Upper lobe of left lung (tissue), 4 donors: Measurements from ENCODE around the gene GAPDH.

ENCODE experiments used
- CTCF ChIP-seq, 6 experiments: fragments of 450-650 bp in 4 of 6; fragments of 200-600 bp in 2 of 6; sonication (generic) in 2 of 6; IDR thresholded peaks; one replicate each; pipeline ENCODE4 v1.5.1; 2016 to 2019; ENCODE audit warnings: antibody characterized with exemption in 6 of 6
- EP300 ChIP-seq, 4 donors: sonication (generic); formaldehyde crosslinking; IDR thresholded peaks; one replicate each; pipeline ENCODE4 v1.5.1; 2017; ENCODE audit warnings: antibody characterized with exemption in 4 of 4, control low read depth in 2 of 4
- POLR2A ChIP-seq, 4 donors: fragments of 450-650 bp; IDR thresholded peaks; one replicate each; pipeline ENCODE4 v1.5.1; 2016 to 2017; ENCODE audit warnings: antibody characterized with exemption in 4 of 4, mild to moderate bottlenecking in 2 of 4
- POLR2AphosphoS5 ChIP-seq, 2 donors: sonication (generic); formaldehyde crosslinking; IDR thresholded peaks; one replicate each; pipeline ENCODE4 v1.5.1; 2017; ENCODE audit warnings: antibody characterized with exemption in 2 of 2

DNA sequence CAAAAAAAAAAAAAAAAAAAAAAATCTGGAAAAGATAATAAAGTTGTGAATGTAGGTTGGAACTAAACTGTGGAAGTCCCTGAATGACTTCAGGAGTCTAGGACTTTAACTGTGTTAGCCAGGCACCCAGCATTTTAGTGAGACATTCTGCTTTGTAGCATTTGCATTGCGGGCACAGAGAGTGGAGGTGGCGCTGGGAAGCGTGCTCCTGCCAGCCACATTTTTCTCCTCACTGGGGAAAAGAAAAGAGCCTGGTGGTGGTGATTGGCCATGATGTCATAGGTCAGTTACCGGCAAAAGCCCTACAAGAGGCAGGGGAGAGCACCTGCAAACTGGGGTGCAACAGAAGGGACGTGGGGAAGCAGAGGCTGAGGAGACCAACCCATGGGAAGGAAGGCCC is 9.7 kb upstream of the GAPDH start:
- TF ChIP-seq CTCF (IDR thresholded peaks at IDR 0.05) (no peak), POLR2AphosphoS5 (IDR thresholded peaks at IDR 0.05) (no peak), POLR2A (IDR thresholded peaks at IDR 0.05) (no peak), EP300 (IDR thresholded peaks at IDR 0.05) (no peak)
